GM21717 (cell line): ENCODE results near the gene GDF7.
"Not testable (repeated sequence)": the region's sequence is repeated elsewhere in the genome, so short reads cannot be mapped to it uniquely, and the experiment has no call there.

Experiments
- ATAC-seq: cut with Tn5 transposase; IDR thresholded peaks from one replicate; pipeline ENCODE4 v1.9.1; 2021; ENCODE audit warnings: mild to moderate bottlenecking, moderate library complexity; ENCODE audit not compliant: unreplicated experiment

GDF7 gene

DNA sequence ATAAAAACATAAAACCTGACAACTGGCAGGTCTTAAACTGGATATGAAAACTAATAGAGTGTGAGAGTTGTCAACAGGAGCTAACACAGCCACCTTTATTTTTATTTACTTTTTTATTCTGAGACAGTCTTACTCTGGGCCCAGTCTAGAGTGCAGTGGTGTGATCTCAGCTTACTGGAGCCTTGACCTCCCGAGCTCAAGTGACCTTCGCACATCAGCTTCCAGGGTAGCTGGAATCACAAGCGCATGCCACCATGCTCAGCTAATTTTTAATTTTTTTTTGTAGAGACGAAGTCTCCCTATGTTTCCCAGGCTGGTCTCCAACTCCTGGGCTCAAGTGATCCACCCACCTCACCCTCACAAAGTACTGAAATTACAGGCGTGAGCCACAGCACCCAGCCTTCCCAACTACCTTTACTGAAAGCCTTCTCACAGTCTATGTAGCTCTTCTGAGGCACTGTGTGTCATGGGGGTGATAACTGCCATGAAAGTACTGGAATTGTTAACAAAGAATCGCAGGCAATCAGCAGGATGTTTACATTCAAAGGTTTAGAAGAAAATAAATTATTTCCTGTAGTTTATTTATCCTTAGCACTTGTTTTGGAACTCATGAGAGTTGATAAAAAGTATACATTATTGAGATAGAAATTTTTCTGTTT lies 24.3 kb downstream of the GDF7 start:
- ATAC-seq = no peak

DNA sequence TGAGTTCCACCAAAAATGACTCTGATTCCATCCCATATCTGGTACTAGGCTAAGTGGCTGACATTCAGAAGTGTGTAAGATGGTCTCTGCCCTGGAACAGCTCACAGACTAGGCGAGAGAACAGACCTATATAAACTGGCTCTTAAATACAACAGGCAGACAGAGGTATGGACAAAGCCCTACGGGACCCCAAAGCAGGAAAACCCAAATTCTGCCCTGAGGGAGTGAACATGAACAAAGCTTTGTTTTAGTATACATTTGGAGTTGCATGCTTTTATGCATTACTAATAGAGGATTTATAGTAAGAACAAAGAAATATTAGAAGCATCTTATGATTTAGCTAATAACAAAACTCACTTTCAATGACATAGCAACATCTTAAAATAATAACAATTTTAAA lies 25.1 kb downstream of the GDF7 start:
- no peak for ATAC-seq

DNA sequence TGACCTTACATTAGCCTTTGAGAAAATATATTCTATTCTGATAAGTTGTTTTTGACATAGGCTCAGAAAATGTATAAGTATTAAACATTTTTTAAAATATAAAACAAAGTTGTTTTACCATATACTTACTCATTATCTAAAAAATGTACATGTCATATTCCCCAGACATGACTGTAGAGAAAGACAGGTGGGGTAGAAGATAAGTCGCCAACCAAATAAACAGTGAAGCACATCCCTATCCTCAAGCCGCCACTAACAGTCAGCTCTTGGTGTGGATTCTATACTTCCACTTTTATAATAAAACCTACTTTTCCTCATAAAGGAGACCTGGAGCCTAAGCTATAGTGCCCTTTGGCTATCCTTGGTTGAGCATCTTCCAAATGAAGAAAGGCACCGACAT lies 26.4 kb downstream of the GDF7 start:
- ATAC-seq = no peak

DNA sequence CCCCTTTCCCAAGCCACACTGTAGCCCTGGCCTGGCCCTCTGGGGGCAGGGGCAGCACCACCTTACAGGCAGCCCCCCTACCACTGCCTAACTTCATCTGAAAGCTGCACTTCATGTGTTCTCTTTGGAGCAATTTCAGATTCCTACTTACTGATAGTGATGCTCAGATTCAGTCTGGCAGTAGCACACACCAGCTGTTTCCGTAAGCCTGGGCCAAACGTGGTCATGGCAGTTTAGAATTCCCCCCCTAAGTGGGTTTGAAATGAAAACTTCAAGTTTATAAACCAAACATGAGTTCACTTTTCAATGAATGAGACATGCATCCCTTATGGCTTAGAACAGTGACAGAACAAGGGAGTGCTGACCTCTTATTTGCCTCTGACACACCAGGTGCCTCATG lies 29.4 kb downstream of the GDF7 start:
- ATAC-seq = no peak

DNA sequence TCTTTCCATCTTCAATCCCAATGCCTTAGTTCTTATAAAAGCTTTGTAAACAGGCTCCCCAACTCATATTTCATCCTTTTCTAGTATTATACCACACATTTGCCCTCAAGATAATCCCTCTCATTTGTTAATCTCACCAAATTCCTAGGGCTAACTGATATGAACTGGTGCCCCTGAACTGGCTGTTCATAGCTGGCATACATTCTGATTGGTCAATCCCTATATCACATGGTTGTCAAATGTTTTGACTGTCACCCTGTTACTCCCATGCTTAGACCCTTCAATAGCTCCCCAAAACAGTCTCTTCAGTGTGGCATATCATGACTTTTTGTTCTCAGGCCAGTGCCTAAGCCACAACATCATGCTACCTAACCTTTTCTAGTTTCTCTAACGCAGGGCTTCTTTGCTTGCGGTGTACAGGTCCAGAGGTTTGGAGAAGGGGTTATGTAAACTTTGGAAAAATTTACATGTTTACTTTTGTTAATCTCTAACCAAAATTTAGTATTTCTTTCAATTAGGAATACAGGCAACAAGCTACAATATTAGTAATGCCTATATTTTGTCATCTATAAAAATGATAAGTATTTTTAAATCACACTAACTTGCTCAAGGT lies 30.5 kb downstream of the GDF7 start:
- no peak for ATAC-seq

- peak; percentile 51 for ATAC-seq
These were observed 32.1 kb downstream of the GDF7 start for GRCh38 chr2:20698916-20699613.

DNA sequence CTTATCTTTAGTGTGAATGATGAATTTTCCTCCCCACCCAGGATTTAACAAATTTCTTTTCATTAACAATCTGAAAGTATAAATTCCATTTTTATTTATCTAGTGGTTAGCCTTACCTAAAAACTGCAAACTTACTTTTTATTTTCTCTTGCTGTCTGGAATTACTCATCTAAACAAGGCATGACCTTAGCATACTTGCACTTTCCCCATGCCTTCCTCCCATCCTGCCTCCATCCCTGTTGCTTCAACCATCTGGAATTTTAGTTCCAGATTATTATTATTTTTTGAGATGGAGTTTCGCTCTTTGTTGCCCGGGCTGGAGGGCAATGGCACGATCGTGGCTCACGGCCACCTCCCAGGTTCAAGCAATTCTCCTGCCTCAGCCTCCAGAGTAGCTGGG lies 35.6 kb downstream of the GDF7 start:
- ATAC-seq = no peak

- ATAC-seq = no peak
These were observed 37.9 kb downstream of the GDF7 start for GRCh38 chr2:20704886-20705285.

GRCh38 chr2:20706217-20706616 lies 39.3 kb downstream of the GDF7 start:
- no peak for ATAC-seq

DNA sequence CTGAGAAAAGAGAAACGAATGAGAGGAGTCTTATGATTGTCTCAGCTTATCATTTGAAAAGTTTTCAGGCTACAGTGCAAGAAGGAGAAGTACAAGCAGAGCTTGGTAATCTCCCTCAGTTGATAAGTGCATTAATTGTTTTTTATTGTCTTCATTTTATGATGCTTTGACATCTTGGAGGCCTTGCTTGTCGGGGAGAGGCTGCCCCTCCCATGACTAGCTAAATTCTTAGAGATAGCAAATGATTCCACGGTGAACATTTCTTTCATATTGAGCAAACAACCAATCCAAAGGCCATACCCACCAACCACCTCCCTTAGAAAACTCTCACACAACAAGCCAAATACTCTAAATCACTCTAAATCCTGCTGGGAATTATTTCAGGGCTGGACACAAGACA lies 39.8 kb downstream of the GDF7 start:
- no peak for ATAC-seq

DNA sequence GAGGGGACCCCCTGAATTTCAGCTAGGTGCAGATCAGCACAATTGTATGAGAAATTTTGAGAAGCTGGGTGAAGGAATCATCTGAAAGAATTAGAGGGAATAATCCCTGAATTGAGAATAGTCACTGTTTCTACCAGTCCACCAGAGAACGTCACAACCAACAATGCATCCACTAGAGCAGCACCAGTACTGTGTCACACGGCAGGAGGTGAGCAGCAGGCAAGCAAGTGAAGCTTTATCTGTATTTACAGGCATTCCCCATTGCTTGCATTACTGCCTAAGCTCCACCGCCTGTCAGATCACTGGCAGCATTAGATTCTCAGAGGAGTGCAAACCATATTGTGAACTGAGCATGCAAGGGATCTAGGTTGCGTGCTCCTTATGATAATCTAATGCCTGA lies 40.7 kb downstream of the GDF7 start:
- ATAC-seq = no peak

DNA sequence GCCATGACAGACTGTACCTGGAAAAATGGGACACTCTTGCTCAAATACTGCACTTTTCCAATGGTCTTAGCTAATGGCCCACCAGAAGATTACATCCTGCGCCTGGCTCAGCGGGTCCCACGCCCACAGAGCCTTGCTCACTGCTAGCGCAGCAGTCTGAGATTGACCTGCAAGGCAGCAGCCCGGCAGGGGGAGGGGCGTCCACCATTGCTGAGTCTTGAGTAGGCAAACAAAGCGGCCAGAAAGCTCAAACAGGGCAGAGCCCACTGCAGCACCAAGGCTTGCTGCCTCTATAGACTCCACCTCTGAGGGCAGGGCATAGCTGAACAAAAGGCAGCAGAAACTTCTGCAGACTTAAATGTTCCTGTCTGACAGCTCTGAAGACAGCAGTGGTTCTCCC lies 44.7 kb downstream of the GDF7 start:
- not testable (repeated sequence) for ATAC-seq

DNA sequence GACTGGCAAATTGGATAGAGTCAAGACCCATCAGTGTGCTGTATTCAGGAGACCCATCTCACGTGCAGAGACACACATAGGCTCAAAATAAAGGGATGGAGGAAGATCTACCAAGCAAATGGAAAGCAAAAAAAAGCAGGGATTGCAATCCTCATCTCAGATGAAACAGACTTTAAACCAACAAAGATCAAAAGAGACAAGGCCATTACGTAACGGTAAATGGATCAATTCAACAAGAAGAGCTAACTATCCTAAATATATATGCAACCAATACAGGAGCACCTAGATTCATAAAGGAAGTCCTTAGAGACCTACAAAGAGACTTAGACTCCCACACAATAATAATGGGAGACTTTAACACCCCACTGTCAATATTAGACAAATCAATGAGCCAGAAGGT lies 46.6 kb downstream of the GDF7 start:
- not testable (repeated sequence) for ATAC-seq

DNA sequence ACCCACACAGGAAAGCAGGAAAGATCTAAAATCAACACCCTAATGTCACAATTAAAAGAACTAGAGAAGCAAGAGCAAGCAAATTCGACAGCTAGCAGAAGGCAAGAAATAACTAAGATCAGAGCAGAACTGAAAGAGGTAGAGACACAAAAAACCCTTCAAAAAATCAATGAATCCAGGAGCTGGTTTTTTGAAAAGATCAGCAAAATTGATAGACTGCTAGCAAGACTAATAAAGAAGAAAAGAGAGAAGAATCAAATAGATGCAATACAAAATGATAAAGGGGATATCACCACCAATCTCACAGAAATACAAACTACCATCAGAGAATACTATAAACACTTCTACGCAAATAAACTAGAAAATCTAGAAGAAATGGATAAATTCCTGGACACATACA lies 47.5 kb downstream of the GDF7 start:
- ATAC-seq = not testable (repeated sequence)

DNA sequence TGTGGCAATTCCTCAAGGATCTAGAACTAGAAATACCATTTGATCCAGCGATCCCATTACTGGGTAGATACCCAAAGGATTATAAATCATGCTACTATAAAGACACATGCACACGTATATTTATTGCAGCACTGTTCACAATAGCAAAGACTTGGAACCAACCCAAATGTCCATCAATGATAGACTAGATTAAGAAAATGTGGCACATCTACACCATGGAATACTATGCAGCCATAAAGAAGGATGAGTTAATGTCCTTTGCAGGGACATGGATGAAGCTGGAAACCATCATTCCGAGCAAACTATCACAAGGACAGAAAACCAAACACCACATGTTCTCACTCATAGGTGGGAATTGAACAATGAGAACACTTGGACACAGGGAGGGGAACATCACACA lies 49.2 kb downstream of the GDF7 start:
- not testable (repeated sequence) for ATAC-seq

DNA sequence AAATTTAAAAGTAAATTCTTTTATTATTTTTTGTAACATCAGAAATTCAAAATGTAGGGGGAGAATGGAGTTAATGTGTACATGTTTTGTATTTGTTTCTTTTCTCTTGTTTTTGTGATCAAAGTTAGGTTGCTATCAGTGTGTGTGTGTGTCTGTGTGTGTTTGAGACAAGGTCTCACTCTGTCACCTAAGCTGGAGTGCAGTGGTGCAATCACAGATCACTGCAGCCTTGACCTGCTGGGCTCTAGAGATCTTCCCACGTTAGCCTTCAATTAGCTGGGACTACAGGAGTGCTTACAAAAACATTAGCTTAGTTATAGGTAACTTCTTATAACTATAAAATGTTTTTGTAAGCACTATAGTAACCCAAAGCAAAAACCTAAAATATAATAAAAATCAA lies 50.7 kb downstream of the GDF7 start:
- ATAC-seq = no peak

DNA sequence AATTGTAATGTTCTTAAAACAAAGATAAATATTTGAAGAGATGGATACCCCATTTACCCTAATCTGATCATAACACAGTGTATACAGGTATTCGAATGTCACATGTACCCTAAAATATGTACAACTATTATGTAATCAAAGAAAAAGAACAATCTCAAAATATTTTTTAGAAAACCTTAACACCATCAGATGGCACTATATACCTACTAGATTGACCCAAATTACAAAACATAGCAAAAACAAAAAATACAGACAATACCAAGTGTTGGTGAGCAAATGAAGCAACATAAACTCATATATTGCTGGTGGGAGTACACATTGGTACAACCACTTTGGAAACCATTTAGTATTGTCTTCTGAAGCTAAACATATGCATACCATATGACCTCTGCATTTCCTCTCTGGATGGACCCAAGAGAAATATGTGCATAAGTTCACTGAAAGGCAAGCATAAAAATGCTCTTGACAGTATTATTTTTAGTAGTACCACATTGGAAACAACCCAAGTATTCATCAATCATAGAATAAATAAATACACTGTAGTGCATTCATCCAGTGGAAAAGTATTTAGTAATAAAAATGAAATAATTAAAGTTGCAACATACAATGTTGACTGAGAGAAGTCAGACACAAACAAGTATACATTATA lies 55.8 kb downstream of the GDF7 start:
- no peak for ATAC-seq

DNA sequence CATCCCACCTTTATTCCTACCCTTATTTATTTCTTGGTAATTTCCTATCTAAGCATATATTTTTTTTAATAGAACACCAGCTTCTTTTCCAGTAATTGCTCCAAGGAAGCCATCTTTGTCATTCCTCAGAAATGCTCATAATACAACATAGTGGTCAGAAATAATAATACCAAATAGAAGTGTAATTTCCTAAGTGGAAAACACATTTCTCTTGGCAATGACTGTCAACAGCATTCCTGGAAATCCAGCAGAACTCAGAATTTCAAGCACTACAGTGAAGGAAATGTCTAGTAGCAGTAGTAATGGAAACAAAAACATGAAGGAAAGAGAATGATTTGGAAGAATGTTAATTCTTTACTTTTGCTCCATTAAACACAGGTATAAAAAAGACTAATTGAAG lies 56.6 kb downstream of the GDF7 start:
- ATAC-seq = no peak

- no peak for ATAC-seq
These were observed 57.6 kb downstream of the GDF7 start for GRCh38 chr2:20724500-20725053.

GRCh38 chr2:20725782-20726181 lies 58.8 kb downstream of the GDF7 start:
- ATAC-seq = no peak

DNA sequence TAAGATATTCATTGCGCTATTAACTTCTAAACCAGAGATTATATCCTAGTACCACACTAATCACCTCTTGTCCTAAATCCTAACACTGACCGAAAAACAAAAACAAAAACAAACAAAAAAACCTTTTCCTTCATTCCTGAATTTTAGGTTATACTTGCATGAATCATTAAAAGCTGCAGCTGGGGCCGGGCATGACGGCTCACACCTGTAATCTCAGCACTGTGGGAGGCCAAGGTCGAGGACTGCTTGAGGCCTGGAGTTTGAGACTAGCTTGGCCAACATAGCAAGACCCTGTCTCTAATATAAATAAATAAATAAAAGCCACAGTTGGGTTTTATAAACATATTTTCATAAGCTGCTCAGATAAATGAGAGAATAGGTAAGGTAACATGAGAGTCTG lies 60.0 kb downstream of the GDF7 start:
- ATAC-seq = no peak
